ENCODE results near the gene SYCN. TPM values are rescaled to one million over a fixed set of nuclear protein-coding genes. Genes with fewer than 3 reads are reported as not detected.

SYCN gene
- total and polyA plus RNA-seq, 2 donors (not counting 1 experiment from before 2014, with no cell fraction given), result not detected

GRCh38 chr19:39207293-39207836, 3.3 kb upstream of the SYCN start:
- intact Hi-C loops (cut with micrococcal nuclease), result no loop called here
- Histone ChIP-seq H2AFZ (ENCODE audit: insufficient read depth, low read depth, low read length, poor library complexity, severe bottlenecking) (no peak overlapping the region), H3K4me3 (ENCODE audit: control extremely low read depth in 1 of 5, extremely low read depth in 1 of 5, insufficient read depth in 1 of 5, low read depth in 2 of 5, low read length in 4 of 5) (no peak overlapping the region), H3K36me3 (replicated peaks in 1 of 2; ENCODE audit: control extremely low read depth in 1 of 2, control insufficient read depth in 1 of 2, extremely low read depth in 1 of 2, insufficient read depth in 2 of 2, low read length in 1 of 2) (no peaks in the 10 kb centered on the region), H3K4me1 (ENCODE audit: control insufficient read depth in 2 of 2, insufficient read depth in 2 of 2, low read length in 2 of 2) (no peaks in the 10 kb centered on the region), H3K9ac (ENCODE audit: low read length) (no peak overlapping the region), H3K9me3 (ENCODE audit: control extremely low read depth in 1 of 3, control insufficient read depth in 2 of 3, insufficient read depth in 1 of 3, low read length in 2 of 3) (no peaks in the 10 kb centered on the region), H4K20me1 (ENCODE audit: control insufficient read depth, insufficient read depth, low read length, poor library complexity, severe bottlenecking) (no peaks in the 10 kb centered on the region), H3K27me3 (replicated peaks in 1 of 4; ENCODE audit: control extremely low read depth in 1 of 4, control insufficient read depth in 3 of 4, insufficient read depth in 4 of 4, low read length in 3 of 4) (peaks cover 0 to 15% (median 9%) of the 10 kb centered on the region in 4 experiments), H3K27ac (ENCODE audit: low read length in 2 of 2) (no peak overlapping the region), H3K79me2 (ENCODE audit: control insufficient read depth, insufficient read depth, low read length) (no peaks in the 10 kb centered on the region), H3K4me2 (replicated peaks; ENCODE audit: low read depth, low read length, poor library complexity, severe bottlenecking) (no peak overlapping the region)
- no peak for ATAC-seq (ENCODE audit: low read depth)
- no CpG with 5 or more reads among the region's 6 CpGs for WGBS (ENCODE audit: insufficient coverage)
- TF ChIP-seq EZH2 (IDR thresholded peaks at IDR 0.05; ENCODE audit: borderline replicate concordance, insufficient read depth, low read depth, low read length, poor library complexity, severe bottlenecking), result no peak
- TF ChIP-seq, protein P1, sequence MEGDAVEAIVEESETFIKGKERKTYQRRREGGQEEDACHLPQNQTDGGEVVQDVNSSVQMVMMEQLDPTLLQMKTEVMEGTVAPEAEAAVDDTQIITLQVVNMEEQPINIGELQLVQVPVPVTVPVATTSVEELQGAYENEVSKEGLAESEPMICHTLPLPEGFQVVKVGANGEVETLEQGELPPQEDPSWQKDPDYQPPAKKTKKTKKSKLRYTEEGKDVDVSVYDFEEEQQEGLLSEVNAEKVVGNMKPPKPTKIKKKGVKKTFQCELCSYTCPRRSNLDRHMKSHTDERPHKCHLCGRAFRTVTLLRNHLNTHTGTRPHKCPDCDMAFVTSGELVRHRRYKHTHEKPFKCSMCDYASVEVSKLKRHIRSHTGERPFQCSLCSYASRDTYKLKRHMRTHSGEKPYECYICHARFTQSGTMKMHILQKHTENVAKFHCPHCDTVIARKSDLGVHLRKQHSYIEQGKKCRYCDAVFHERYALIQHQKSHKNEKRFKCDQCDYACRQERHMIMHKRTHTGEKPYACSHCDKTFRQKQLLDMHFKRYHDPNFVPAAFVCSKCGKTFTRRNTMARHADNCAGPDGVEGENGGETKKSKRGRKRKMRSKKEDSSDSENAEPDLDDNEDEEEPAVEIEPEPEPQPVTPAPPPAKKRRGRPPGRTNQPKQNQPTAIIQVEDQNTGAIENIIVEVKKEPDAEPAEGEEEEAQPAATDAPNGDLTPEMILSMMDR (IDR thresholded peaks at IDR 0.05), result no peak
- H3K4me3 Mint-ChIP-seq, result no peak overlapping the region
- ChIA-PET POLR2A (no interaction called here), CTCF (interaction anchor here (0.6 kb wide), 1 partner anchor 293 kb away, joined by 3 read pairs; no protein-coding TSS in a partner anchor)
- H3K27ac Mint-ChIP-seq, result no peak overlapping the region
- H3K9me3 Mint-ChIP-seq (ENCODE audit: insufficient read depth), result no peaks in the 10 kb centered on the region
- H3K27me3 Mint-ChIP-seq, result peaks cover 29% of the 10 kb centered on the region
- H3K4me1 Mint-ChIP-seq, result no peaks in the 10 kb centered on the region
- DNase-seq, result no peak

DNA sequence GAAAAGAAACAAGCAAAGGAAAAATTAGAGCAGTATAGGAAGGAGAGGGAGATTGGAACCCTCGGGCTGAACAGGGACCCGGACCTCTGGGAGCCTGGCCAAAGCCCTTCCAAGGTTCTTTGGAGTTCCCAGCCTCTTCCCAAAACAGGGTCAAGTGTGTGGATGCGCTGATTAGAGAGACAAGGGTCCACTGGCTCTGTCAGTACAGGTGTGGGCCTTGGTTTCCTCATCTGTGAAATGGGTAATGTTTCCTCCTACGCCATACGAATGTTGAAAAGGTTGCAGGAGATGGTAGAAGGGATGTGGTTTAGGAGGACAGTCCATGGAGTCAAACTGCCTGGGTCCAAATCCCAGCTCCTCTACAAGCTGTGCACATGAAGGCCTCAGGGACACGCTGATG, 2.1 kb upstream of the SYCN start:
- Mint-ChIP-seq H3K4me1 (no peaks in the 10 kb centered on the region), H3K27ac (no peak overlapping the region), H3K27me3 (peaks cover 37% of the 10 kb centered on the region), H3K4me3 (no peak overlapping the region), H3K9me3 (ENCODE audit: insufficient read depth) (no peaks in the 10 kb centered on the region)
- no peaks in the 10 kb centered on the region for H4K20me1 ChIP-seq (ENCODE audit: control insufficient read depth, insufficient read depth, low read length, poor library complexity, severe bottlenecking)
- intact Hi-C loops (cut with micrococcal nuclease), result no loop called here
- DNase-seq (no peak), ATAC-seq (ENCODE audit: low read depth) (no peak)
- H3K36me3 ChIP-seq (replicated peaks in 1 of 2; ENCODE audit: control extremely low read depth in 1 of 2, control insufficient read depth in 1 of 2, extremely low read depth in 1 of 2, insufficient read depth in 2 of 2, low read length in 1 of 2), result no peaks in the 10 kb centered on the region
- POLR2A ChIA-PET, result no interaction called here
- no peak overlapping the region for H3K4me3 ChIP-seq (ENCODE audit: control extremely low read depth in 1 of 5, extremely low read depth in 1 of 5, insufficient read depth in 1 of 5, low read depth in 2 of 5, low read length in 4 of 5)
- H3K4me1 ChIP-seq (ENCODE audit: control insufficient read depth in 2 of 2, insufficient read depth in 2 of 2, low read length in 2 of 2), result no peaks in the 10 kb centered on the region
- CTCF ChIA-PET, result no interaction called here
- H3K27me3 ChIP-seq (replicated peaks in 1 of 4; ENCODE audit: control extremely low read depth in 1 of 4, control insufficient read depth in 3 of 4, insufficient read depth in 4 of 4, low read length in 3 of 4), result peaks cover 0 to 22% (median 9%) of the 10 kb centered on the region in 4 experiments
- 84% methylated on average over 6 of the region's 6 CpGs for WGBS (ENCODE audit: insufficient coverage)
- H3K9ac ChIP-seq (ENCODE audit: low read length), result no peak overlapping the region
- H2AFZ ChIP-seq (ENCODE audit: insufficient read depth, low read depth, low read length, poor library complexity, severe bottlenecking), result no peak overlapping the region
- H3K4me2 ChIP-seq (replicated peaks; ENCODE audit: low read depth, low read length, poor library complexity, severe bottlenecking), result no peak overlapping the region
- H3K9me3 ChIP-seq (ENCODE audit: control extremely low read depth in 1 of 3, control insufficient read depth in 2 of 3, insufficient read depth in 1 of 3, low read length in 2 of 3), result no peaks in the 10 kb centered on the region
- no peak for TF ChIP-seq EZH2 (IDR thresholded peaks at IDR 0.05; ENCODE audit: borderline replicate concordance, insufficient read depth, low read depth, low read length, poor library complexity, severe bottlenecking)
- TF ChIP-seq, protein P1 (IDR thresholded peaks at IDR 0.05), result no peak
- no peak overlapping the region for H3K27ac ChIP-seq (ENCODE audit: low read length in 2 of 2)
- no peaks in the 10 kb centered on the region for H3K79me2 ChIP-seq (ENCODE audit: control insufficient read depth, insufficient read depth, low read length)
